C4-2B (cell line): ENCODE results near the gene AFP.

ENCODE experiments used
- H3K27ac ChIP-seq: fragments of 450-650 bp; 2 replicates; pipeline ENCODE4 v1.5.1; 2017
- ZFX ChIP-seq: fragments of 450-650 bp; IDR thresholded peaks from 2 replicates; pipeline ENCODE4 v1.6.1; 2017
- TF ChIP-seq, protein P1 (sequence below): fragments of 450-650 bp; conservative IDR thresholded peaks from 2 replicates; pipeline ENCODE4 v1.5.1; 2017; ENCODE audit warnings: mild to moderate bottlenecking

Gene AFP

DNA sequence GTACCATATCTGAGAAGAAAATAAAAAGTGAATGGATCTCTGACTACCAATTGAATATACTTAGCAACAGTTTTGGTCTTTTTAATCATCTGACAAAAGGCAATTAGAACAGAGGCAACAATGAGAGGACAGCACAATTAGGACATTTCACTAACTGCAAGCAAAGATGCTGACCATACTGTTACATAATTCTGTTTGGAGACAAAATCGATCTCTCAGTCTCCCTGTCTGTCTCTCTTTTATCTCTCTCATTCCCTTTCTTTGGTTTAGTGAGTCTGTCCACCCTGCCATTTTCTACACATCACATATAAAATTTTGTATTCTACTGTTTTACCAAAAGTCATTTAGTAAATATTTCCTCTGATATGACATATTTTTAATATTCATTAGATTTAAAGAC, 43.3 kb downstream of the AFP start:
- no peak overlapping the region for H3K27ac ChIP-seq
- no peak for TF ChIP-seq ZFX
- TF ChIP-seq, protein P1, sequence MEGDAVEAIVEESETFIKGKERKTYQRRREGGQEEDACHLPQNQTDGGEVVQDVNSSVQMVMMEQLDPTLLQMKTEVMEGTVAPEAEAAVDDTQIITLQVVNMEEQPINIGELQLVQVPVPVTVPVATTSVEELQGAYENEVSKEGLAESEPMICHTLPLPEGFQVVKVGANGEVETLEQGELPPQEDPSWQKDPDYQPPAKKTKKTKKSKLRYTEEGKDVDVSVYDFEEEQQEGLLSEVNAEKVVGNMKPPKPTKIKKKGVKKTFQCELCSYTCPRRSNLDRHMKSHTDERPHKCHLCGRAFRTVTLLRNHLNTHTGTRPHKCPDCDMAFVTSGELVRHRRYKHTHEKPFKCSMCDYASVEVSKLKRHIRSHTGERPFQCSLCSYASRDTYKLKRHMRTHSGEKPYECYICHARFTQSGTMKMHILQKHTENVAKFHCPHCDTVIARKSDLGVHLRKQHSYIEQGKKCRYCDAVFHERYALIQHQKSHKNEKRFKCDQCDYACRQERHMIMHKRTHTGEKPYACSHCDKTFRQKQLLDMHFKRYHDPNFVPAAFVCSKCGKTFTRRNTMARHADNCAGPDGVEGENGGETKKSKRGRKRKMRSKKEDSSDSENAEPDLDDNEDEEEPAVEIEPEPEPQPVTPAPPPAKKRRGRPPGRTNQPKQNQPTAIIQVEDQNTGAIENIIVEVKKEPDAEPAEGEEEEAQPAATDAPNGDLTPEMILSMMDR: no peak

GRCh38 chr4:73481358-73481757, 45.3 kb downstream of the AFP start, which contains the start of gene AFM:
Gene AFM, plus strand, starts transcription at chr4:73481745. Its CDS starts 31 bp downstream, at chr4:73481776.
- TF ChIP-seq ZFX: no peak
- TF ChIP-seq, protein P1: no peak

DNA sequence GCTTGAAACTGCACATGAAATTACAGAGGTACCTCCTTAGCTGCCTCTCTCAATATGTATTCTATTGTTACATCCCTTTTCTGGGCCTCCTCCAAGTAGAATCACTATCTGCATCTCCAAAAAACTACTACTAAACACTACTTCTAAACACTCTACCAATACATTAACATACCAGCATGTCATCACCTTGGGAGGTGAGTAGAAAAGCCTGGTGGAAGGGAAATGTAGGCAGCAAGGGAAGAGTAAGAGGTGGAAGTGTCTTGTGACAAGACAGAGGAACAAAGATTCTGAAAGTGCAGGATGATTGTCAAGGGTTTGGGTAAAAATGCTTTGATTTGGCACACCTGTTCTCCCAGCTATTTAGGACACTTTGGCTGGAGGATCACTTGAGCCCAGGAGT, 49.1 kb downstream of the AFP start:
- TF ChIP-seq ZFX: no peak
- TF ChIP-seq, protein P1: no peak
- H3K27ac ChIP-seq: no peak overlapping the region

More at GRCh38 chr4:73481358-73481757, 45.3 kb downstream of the AFP start, which contains the start of gene AFM:
- no peak within 1 kb of the TSS for H3K27ac ChIP-seq

- H3K27ac ChIP-seq: no peak overlapping the region
- no peak for TF ChIP-seq ZFX
These were observed 49.6 kb downstream of the AFP start for GRCh38 chr4:73485596-73485995.

DNA sequence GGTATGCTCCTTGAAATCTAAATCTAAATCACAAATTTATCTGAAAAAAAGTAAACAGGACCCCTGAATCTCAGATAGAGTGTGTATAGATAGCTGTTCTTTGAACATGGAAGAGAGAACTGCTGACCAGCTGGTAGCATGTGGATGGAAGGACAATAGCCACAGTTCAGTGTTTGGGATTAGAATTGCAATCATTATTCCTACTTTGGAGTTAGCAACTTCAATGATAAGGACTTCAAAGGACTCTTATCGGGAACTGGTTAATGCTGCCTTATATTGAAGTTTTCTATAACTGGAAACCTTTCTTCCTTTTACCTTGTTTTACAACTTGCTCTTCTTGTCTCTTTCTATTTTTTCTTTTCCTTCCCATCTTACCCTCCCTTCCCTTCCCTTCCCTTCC, 50.5 kb downstream of the AFP start:
- no peak overlapping the region for H3K27ac ChIP-seq
- TF ChIP-seq ZFX: no peak
- TF ChIP-seq, protein P1: no peak

GRCh38 chr4:73487233-73487632, 51.2 kb downstream of the AFP start:
- no peak overlapping the region for H3K27ac ChIP-seq
- no peak for TF ChIP-seq ZFX
- TF ChIP-seq, protein P1: no peak

DNA sequence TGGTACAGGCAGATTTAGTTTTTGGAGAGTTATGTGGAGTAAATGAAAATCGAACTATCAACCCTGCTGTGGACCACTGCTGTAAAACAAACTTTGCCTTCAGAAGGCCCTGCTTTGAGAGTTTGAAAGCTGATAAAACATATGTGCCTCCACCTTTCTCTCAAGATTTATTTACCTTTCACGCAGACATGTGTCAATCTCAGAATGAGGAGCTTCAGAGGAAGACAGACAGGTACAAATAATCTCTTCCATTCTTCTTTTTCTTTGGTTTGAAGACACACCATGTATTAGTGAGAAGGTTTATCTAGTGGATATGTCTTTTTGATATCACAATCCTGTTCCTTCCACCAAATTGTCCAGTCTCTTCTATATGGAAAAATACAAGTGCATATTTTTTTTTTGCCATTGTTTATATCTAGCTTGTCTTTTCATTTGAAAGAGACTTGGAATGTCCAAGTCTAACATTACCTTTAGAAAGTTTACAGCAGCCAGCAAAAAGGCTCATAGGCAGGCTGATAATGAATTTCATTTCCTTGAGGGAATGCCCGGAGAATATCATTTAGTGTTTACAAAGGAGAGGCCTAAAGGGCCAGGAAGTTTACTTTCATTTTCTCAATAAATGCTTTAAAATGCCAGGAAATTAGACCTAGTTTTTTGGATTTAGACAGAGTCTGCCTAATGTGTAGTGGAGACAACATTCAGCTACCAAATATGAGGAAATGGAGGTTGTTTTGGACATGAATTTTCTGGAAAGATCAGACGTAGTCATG, 64.2 kb downstream of the AFP start:
- no peak for TF ChIP-seq ZFX
- TF ChIP-seq, protein P1: no peak
- H3K27ac ChIP-seq: no peak overlapping the region
